CD4-positive, alpha-beta memory T cell (primary cell): ENCODE results near the gene IL5RA. TPM values are rescaled to one million over a fixed set of nuclear protein-coding genes. Genes with fewer than 3 reads are reported as not detected.
A peak's percentile ranks its signal among the peaks of the same experiment; 100 is the strongest.

Source experiments
- CTCF ChIA-PET: fragments of 350-600 bp; sonication (Branson Sonifier 250); formaldehyde crosslinking; loops from one replicate; lab custom pipeline; 2021; ENCODE audit warnings: inconsistent platforms; ENCODE audit not compliant: partially characterized antibody; lab: Charles Lee
- POLR2A ChIA-PET: fragments of 350-600 bp; sonication (Branson Sonifier 250); formaldehyde crosslinking; loops from one replicate; lab custom pipeline; 2021; ENCODE audit not compliant: partially characterized antibody; lab: Charles Lee
- DNase-seq, 5 donors: peaks; one replicate each; pipeline versions ENCODE4 v3.0.0 to v3.0.0-alpha.2; 2020 to 2022; ENCODE audit warnings: mixed read lengths in 1 of 5
- H3K27ac ChIP-seq: one replicate; pipeline ENCODE4 v1.7.0; 2013; ENCODE audit warnings: low read depth, low read length
- H3K27me3 ChIP-seq: 2 replicates; pipeline ENCODE4 v1.7.0; 2013; ENCODE audit warnings: mild to moderate bottlenecking, low read length, moderate library complexity; ENCODE audit not compliant: insufficient read depth
- H3K36me3 ChIP-seq: 2 replicates; pipeline ENCODE4 v1.7.0; 2013; ENCODE audit warnings: mild to moderate bottlenecking, low read length, moderate library complexity; ENCODE audit not compliant: insufficient read depth
- H3K4me1 ChIP-seq: 2 replicates; pipeline ENCODE4 v1.7.0; 2013; ENCODE audit warnings: mild to moderate bottlenecking, low read length, moderate library complexity; ENCODE audit not compliant: insufficient read depth
- H3K4me3 ChIP-seq, 2 donors: one replicate each; pipeline ENCODE4 v1.7.0; 2013; ENCODE audit warnings: low read length in 2 of 2, mild to moderate bottlenecking in 1 of 2
- H3K9me3 ChIP-seq, 2 donors: one replicate each; pipeline ENCODE4 v1.7.0; 2013; ENCODE audit warnings: low read length in 2 of 2, control low read depth in 1 of 2; ENCODE audit not compliant: control insufficient read depth in 1 of 2
- H3K27ac Mint-ChIP-seq, 7 donors: one replicate each; pipeline ENCODE4 v1.8.0; 2020 to 2021; ENCODE audit warnings: mixed read lengths in 7 of 7, mild to moderate bottlenecking in 6 of 7, inconsistent platforms in 3 of 7, moderate library complexity in 3 of 7
- H3K27me3 Mint-ChIP-seq, 2 donors: one replicate each; pipeline ENCODE4 v1.8.0; 2020 to 2021; ENCODE audit warnings: mixed read lengths in 2 of 2
- H3K36me3 Mint-ChIP-seq, 2 donors: one replicate each; pipeline ENCODE4 v1.8.0; 2020 to 2021; ENCODE audit warnings: mixed read lengths in 2 of 2, inconsistent platforms in 1 of 2, mild to moderate bottlenecking in 1 of 2
- H3K4me1 Mint-ChIP-seq, 4 donors: one replicate each; pipeline ENCODE4 v1.8.0; 2020 to 2021; ENCODE audit warnings: mixed read lengths in 4 of 4, mild to moderate bottlenecking in 1 of 4
- H3K4me3 Mint-ChIP-seq, 8 donors: one replicate each; pipeline ENCODE4 v1.8.0; 2020 to 2021; ENCODE audit warnings: mixed read lengths in 8 of 8, mild to moderate bottlenecking in 7 of 8, moderate library complexity in 6 of 8, inconsistent platforms in 3 of 8
- H3K9me3 Mint-ChIP-seq, 8 donors: one replicate each; pipeline ENCODE4 v1.8.0; 2020 to 2021; ENCODE audit warnings: mixed read lengths in 8 of 8, mild to moderate bottlenecking in 5 of 8, inconsistent platforms in 3 of 8, moderate library complexity in 1 of 8
- intact Hi-C: fragments of 100-400 bp; cut with micrococcal nuclease; formaldehyde crosslinking; loops from one replicate; pipeline ENCODE4 v1.15.1; 2023
- polyA plus RNA-seq, 2 donors: library from polyadenylated mRNA; unstranded; fragments of 300-500 nt; fragmentation: Illumina TruSeq; gene quantifications; one replicate each; pipeline ENCODE4 v1.2.3, GENCODE V29; 2021
- total RNA-seq, 2 experiments: library from RNA; stranded (reverse); gene quantifications; one replicate each; pipeline ENCODE4 v1.2.3, GENCODE V29; 2021

The IL5RA gene
- total and polyA plus RNA-seq, 4 experiments from 2014 or later, result 0.12 to 1.1 (median 0.46) TPM

- CTCF ChIA-PET, result interaction anchor here (1.2 to 1.3 kb wide), 2 partner anchors 42 to 63 kb away, joined by 3 read pairs; no protein-coding TSS in a partner anchor
- Mint-ChIP-seq H3K27ac (peak overlapping the region; percentile 92 to 97 (median 95)), H3K4me1 (peaks cover 16 to 32% (median 26%) of the 10 kb centered on the region in 4 donors), H3K9me3 (peaks cover 0 to 3% (median 0%) of the 10 kb centered on the region in 8 donors), H3K36me3 (peaks cover 0 to 3% of the 10 kb centered on the region in 2 donors), H3K27me3 (peaks cover 1 to 8% of the 10 kb centered on the region in 2 donors), H3K4me3 (peak overlapping the region; percentile 55 to 78 (median 72))
- Histone ChIP-seq H3K27ac (peak overlapping the region; percentile 54), H3K36me3 (no peaks in the 10 kb centered on the region), H3K4me1 (peaks cover 14% of the 10 kb centered on the region), H3K27me3 (no peaks in the 10 kb centered on the region), H3K4me3 (no peak overlapping the region), H3K9me3 (no peaks in the 10 kb centered on the region)
- peak in 1 of 5 donors; percentile 22 for DNase-seq
- POLR2A ChIA-PET, result no interaction called here
- intact Hi-C loops, result no loop called here
These were observed 521 bp downstream of the IL5RA start for GRCh38 chr3:3109407-3110298.

- Histone ChIP-seq H3K9me3 (no peaks in the 10 kb centered on the region), H3K27me3 (no peaks in the 10 kb centered on the region), H3K4me3 (no peak overlapping the region), H3K36me3 (no peaks in the 10 kb centered on the region), H3K27ac (no peak overlapping the region), H3K4me1 (peaks cover 14% of the 10 kb centered on the region)
- intact Hi-C loops, result no loop called here
- CTCF ChIA-PET, result no interaction called here
- POLR2A ChIA-PET, result no interaction called here
- Mint-ChIP-seq H3K27me3 (peaks cover 0 to 8% of the 10 kb centered on the region in 2 donors), H3K4me1 (peaks cover 16 to 32% (median 26%) of the 10 kb centered on the region in 4 donors), H3K4me3 (peak overlapping the region in 4 of 8 donors; percentile 31 to 68 (median 48)), H3K36me3 (peaks cover 0 to 3% of the 10 kb centered on the region in 2 donors), H3K27ac (no peak overlapping the region), H3K9me3 (peaks cover 0 to 3% (median 0%) of the 10 kb centered on the region in 8 donors)
- no peak for DNase-seq
These were observed 2.3 kb downstream of the IL5RA start for GRCh38 chr3:3107858-3108257.

- Mint-ChIP-seq H3K36me3 (peaks cover 0 to 3% of the 10 kb centered on the region in 2 donors), H3K4me3 (peak overlapping the region in 2 of 8 donors; percentile 1 to 43), H3K27me3 (peaks cover 0 to 8% of the 10 kb centered on the region in 2 donors), H3K27ac (peak overlapping the region in 3 of 7 donors; percentile 1 to 56 (median 26)), H3K9me3 (peaks cover 0 to 3% (median 0%) of the 10 kb centered on the region in 8 donors), H3K4me1 (peaks cover 16 to 32% (median 26%) of the 10 kb centered on the region in 4 donors)
- Histone ChIP-seq H3K9me3 (no peaks in the 10 kb centered on the region), H3K27ac (no peak overlapping the region), H3K4me1 (peaks cover 14% of the 10 kb centered on the region), H3K27me3 (no peaks in the 10 kb centered on the region), H3K4me3 (no peak overlapping the region), H3K36me3 (no peaks in the 10 kb centered on the region)
- intact Hi-C loops, result no loop called here
- no peak for DNase-seq
- CTCF ChIA-PET, result no interaction called here
- POLR2A ChIA-PET, result no interaction called here
These were observed 3.0 kb downstream of the IL5RA start for GRCh38 chr3:3107181-3107580.

GRCh38 chr3:3105815-3106214 is 4.4 kb downstream of the IL5RA start:
- Histone ChIP-seq H3K4me1 (peaks cover 12% of the 10 kb centered on the region), H3K27me3 (no peaks in the 10 kb centered on the region), H3K9me3 (no peaks in the 10 kb centered on the region), H3K27ac (no peak overlapping the region), H3K36me3 (no peaks in the 10 kb centered on the region), H3K4me3 (no peak overlapping the region)
- Mint-ChIP-seq H3K4me3 (no peak overlapping the region), H3K4me1 (peaks cover 12 to 25% (median 21%) of the 10 kb centered on the region in 4 donors), H3K27me3 (peaks cover 0 to 8% of the 10 kb centered on the region in 2 donors), H3K36me3 (peaks cover 0 to 3% of the 10 kb centered on the region in 2 donors), H3K9me3 (peaks cover 0 to 3% (median 0%) of the 10 kb centered on the region in 8 donors), H3K27ac (peak overlapping the region in 2 of 7 donors; percentile 43 to 65)
- ChIA-PET POLR2A (no interaction called here), CTCF (interaction anchor here (0.9 kb wide), 1 partner anchor 21 kb away, joined by 3 read pairs; the partner anchor contains the start of gene TRNT1)
- no peak for DNase-seq
- intact Hi-C loops, result no loop called here

- no peaks in the 10 kb centered on the region for H3K9me3 ChIP-seq
- POLR2A ChIA-PET, result no interaction called here
- H3K27me3 Mint-ChIP-seq, result peaks cover 0 to 8% of the 10 kb centered on the region in 2 donors
- CTCF ChIA-PET, result interaction anchor here (0.9 kb wide), 1 partner anchor 21 kb away, joined by 3 read pairs; the partner anchor contains the start of gene TRNT1
- no peak overlapping the region for H3K27ac Mint-ChIP-seq
- H3K9me3 Mint-ChIP-seq, result peaks cover 0 to 3% (median 0%) of the 10 kb centered on the region in 8 donors
- H3K36me3 ChIP-seq, result no peaks in the 10 kb centered on the region
- no peak overlapping the region for H3K4me3 ChIP-seq
- no peak overlapping the region for H3K4me3 Mint-ChIP-seq
- no peak for DNase-seq
- intact Hi-C loops, result no loop called here
- peaks cover 0 to 3% of the 10 kb centered on the region in 2 donors for H3K36me3 Mint-ChIP-seq
- H3K4me1 ChIP-seq, result peaks cover 6% of the 10 kb centered on the region
- peaks cover 7 to 19% (median 16%) of the 10 kb centered on the region in 4 donors for H3K4me1 Mint-ChIP-seq
- H3K27me3 ChIP-seq, result no peaks in the 10 kb centered on the region
- H3K27ac ChIP-seq, result no peak overlapping the region
These were observed 4.9 kb downstream of the IL5RA start for GRCh38 chr3:3105246-3105645.

GRCh38 chr3:3102751-3103150 is 7.4 kb downstream of the IL5RA start:
- ChIA-PET CTCF (interaction anchor here (1.5 kb wide), 1 partner anchor 98 kb away, joined by 4 read pairs; no protein-coding TSS in a partner anchor), POLR2A (no interaction called here)
- Histone ChIP-seq H3K9me3 (no peaks in the 10 kb centered on the region), H3K36me3 (no peaks in the 10 kb centered on the region), H3K27me3 (no peaks in the 10 kb centered on the region), H3K4me3 (no peak overlapping the region), H3K27ac (no peak overlapping the region), H3K4me1 (no peaks in the 10 kb centered on the region)
- DNase-seq, result no peak
- intact Hi-C loops, result no loop called here
- H3K4me1 Mint-ChIP-seq, result peaks cover 0 to 5% (median 0%) of the 10 kb centered on the region in 4 donors
- peaks cover 0 to 3% of the 10 kb centered on the region in 2 donors for H3K36me3 Mint-ChIP-seq
- peaks cover 0 to 8% of the 10 kb centered on the region in 2 donors for H3K27me3 Mint-ChIP-seq
- H3K9me3 Mint-ChIP-seq, result no peaks in the 10 kb centered on the region
- no peak overlapping the region for H3K4me3 Mint-ChIP-seq
- no peak overlapping the region for H3K27ac Mint-ChIP-seq
